ENCODE measurements around the gene RRP9. TPM values are rescaled to one million over a fixed set of nuclear protein-coding genes. Genes with fewer than 3 reads are reported as not detected.

Gene RRP9
- total RNA-seq, 1 experiment from 2014 or later = 49.9 TPM

DNA sequence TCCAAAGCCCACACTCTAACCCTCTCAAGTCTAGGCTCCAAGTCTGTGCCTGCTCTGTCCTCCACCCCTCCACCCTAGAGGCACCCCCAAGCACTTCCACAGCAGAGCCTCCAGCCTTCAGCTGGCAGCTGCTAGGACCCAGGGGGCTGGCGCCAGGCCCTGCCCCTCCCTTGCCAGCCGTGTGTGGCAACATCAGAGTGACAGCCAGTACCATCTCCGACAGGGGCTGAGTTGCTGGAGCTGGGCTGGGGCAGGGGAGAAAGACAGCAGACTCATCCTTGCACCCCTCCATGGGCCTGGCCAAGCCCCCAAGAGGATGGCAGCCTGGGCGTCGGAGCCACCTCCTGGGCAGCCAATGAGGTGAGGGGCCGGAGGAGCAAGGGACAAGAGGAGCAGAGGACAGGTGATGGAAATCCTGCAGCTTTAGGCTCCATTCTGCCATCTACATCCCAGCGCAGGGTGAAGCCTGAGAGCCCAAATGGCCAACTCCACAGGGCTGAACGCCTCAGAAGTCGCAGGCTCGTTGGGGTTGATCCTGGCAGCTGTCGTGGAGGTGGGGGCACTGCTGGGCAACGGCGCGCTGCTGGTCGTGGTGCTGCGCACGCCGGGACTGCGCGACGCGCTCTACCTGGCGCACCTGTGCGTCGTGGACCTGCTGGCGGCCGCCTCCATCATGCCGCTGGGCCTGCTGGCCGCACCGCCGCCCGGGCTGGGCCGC lies 13.6 kb upstream of the RRP9 start, which contains the start of gene GPR62 (continued):
- TF ChIP-seq FOXP1 (CRISPR knock-in tag; IDR thresholded peaks at IDR 0.05; ENCODE audit: borderline replicate concordance) (no peak; the same call in 1 of the 2 replicates), FOXK1 (CRISPR knock-in tag; IDR thresholded peaks at IDR 0.05) (peak; percentile 88), NR3C1 (CRISPR knock-in tag; conservative IDR thresholded peaks at IDR 0.05; ENCODE audit: low read depth) (no peak), TEAD1 (CRISPR knock-in tag; IDR thresholded peaks at IDR 0.05) (no peak), ESRRA (CRISPR knock-in tag; IDR thresholded peaks at IDR 0.05; ENCODE audit: borderline replicate concordance) (peak; percentile 85), ZNF671 (CRISPR knock-in tag; IDR thresholded peaks at IDR 0.05) (no peak), ZBTB21 (CRISPR knock-in tag; IDR thresholded peaks at IDR 0.05; ENCODE audit: borderline replicate concordance) (0 out of 2 replicates have a peak, but pooled peaks have one; percentile 27), NFYB (CRISPR knock-in tag; conservative IDR thresholded peaks at IDR 0.05; ENCODE audit: low read depth) (peak; percentile 62), RORB (CRISPR knock-in tag; IDR thresholded peaks at IDR 0.05) (no peak)
- TF ChIP-seq, protein P1, sequence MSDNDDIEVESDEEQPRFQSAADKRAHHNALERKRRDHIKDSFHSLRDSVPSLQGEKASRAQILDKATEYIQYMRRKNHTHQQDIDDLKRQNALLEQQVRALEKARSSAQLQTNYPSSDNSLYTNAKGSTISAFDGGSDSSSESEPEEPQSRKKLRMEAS (CRISPR knock-in tag; IDR thresholded peaks at IDR 0.05) = peak; percentile 34; the same call in 1 of the 2 replicates
- TF ChIP-seq, protein P2, sequence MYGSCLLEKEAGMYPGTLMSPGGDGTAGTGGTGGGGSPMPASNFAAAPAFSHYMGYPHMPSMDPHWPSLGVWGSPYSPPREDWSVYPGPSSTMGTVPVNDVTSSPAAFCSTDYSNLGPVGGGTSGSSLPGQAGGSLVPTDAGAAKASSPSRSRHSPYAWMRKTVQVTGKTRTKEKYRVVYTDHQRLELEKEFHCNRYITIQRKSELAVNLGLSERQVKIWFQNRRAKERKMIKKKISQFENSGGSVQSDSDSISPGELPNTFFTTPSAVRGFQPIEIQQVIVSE (CRISPR knock-in tag; IDR thresholded peaks at IDR 0.05; ENCODE audit: borderline replicate concordance) = no peak

DNA sequence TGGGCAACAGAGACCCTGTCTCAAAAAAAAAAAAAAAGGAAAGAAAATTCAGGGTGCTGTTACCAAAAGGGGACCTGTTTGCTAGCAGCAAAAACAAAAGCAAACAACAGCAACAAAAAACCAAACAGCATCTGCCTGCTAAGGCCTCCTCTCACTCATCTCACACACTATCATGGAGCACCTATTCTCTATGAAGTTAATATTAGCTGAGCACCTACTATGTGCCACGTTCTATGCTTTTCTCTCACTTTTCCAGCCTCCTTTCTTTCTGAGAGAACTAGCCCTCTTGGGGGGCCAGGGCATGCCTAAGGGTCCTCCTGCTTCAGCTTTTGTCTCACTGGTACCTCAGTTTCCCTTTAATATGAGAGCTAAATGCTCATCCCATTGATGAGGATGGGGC lies 13.0 kb upstream of the RRP9 start:
- H3K9me3 Mint-ChIP-seq = no peaks in the 10 kb centered on the region
- H3K27me3 Mint-ChIP-seq (ENCODE audit: low read depth) = peaks cover 63% of the 10 kb centered on the region
- no peaks in the 10 kb centered on the region for H3K36me3 Mint-ChIP-seq
- no peak overlapping the region for H3K4me3 Mint-ChIP-seq
- H3K27ac Mint-ChIP-seq = no peak overlapping the region
- POLR2A ChIA-PET = interaction anchor here (0.7 to 0.8 kb wide), 3 partner anchors 14 to 41 kb away, joined by 4 to 6 read pairs (median 4); partner anchors contain the start of gene RPL29
- DNase-seq (ENCODE audit: low spot score) = no peak
- no peak for ATAC-seq
- CTCF ChIA-PET = interaction anchor here (0.6 to 2.7 kb wide), 12 partner anchors 12 to 285 kb away, joined by 3 to 9 read pairs (median 4); partner anchors contain the start of genes ABHD14B, ACY1, RPL29 and RRP9
- peaks cover 3% of the 10 kb centered on the region; the same call in 1 of the 2 replicates for H3K4me1 Mint-ChIP-seq
- TF ChIP-seq, protein P3, sequence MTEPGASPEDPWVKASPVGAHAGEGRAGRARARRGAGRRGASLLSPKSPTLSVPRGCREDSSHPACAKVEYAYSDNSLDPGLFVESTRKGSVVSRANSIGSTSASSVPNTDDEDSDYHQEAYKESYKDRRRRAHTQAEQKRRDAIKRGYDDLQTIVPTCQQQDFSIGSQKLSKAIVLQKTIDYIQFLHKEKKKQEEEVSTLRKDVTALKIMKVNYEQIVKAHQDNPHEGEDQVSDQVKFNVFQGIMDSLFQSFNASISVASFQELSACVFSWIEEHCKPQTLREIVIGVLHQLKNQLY (CRISPR knock-in tag; IDR thresholded peaks at IDR 0.05) = no peak
- TF ChIP-seq ZBTB21 (CRISPR knock-in tag; IDR thresholded peaks at IDR 0.05; ENCODE audit: borderline replicate concordance) = no peak
- no peak for TF ChIP-seq PRRX2 (CRISPR knock-in tag; IDR thresholded peaks at IDR 0.05)
- TF ChIP-seq, protein P4, sequence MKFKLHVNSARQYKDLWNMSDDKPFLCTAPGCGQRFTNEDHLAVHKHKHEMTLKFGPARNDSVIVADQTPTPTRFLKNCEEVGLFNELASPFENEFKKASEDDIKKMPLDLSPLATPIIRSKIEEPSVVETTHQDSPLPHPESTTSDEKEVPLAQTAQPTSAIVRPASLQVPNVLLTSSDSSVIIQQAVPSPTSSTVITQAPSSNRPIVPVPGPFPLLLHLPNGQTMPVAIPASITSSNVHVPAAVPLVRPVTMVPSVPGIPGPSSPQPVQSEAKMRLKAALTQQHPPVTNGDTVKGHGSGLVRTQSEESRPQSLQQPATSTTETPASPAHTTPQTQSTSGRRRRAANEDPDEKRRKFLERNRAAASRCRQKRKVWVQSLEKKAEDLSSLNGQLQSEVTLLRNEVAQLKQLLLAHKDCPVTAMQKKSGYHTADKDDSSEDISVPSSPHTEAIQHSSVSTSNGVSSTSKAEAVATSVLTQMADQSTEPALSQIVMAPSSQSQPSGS (CRISPR knock-in tag; IDR thresholded peaks at IDR 0.05; ENCODE audit: borderline replicate concordance, low read depth) = no peak
- TF ChIP-seq, protein P5, sequence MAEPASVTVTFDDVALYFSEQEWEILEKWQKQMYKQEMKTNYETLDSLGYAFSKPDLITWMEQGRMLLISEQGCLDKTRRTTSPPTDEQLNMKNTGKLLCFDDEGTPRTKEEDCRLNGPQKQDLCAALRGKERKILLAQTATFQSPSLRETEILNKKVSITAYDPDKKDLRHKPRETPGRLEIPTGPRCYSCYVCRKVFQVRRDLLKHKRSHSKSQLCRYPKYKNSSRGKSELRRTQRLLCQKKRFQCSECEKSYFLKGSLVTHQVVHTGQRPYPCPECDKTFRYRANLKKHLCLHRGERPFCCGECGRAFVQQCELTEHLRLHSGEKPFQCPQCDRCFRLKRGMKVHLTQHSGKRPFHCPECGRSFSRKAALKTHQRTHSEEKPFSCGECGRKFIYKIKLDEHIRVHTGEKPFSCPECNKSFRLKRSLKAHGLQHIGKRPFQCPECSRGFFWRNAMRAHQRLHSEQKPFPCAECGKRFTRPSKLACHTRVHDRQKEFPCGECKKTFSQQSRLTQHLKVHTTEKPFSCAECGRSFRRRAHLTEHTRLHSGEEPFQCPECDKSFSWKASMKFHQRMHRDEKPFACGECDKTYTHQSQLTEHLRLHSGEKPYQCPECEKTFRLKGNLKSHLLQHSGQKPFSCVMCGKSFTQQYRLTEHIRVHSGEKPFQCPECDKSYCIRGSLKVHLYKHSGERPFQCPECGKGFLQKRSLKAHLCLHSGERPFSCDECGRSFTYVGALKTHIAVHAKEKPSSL (CRISPR knock-in tag; conservative IDR thresholded peaks at IDR 0.05) = no peak
- TF ChIP-seq NFATC4 (CRISPR knock-in tag; IDR thresholded peaks at IDR 0.05) = no peak
- TF ChIP-seq, protein P6, sequence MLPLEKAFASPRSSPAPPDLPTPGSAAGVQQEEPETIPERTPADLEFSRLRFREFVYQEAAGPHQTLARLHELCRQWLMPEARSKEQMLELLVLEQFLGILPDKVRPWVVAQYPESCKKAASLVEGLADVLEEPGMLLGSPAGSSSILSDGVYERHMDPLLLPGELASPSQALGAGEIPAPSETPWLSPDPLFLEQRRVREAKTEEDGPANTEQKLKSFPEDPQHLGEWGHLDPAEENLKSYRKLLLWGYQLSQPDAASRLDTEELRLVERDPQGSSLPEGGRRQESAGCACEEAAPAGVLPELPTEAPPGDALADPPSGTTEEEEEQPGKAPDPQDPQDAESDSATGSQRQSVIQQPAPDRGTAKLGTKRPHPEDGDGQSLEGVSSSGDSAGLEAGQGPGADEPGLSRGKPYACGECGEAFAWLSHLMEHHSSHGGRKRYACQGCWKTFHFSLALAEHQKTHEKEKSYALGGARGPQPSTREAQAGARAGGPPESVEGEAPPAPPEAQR (CRISPR knock-in tag; IDR thresholded peaks at IDR 0.05) = no peak
- TF ChIP-seq IRF2 (CRISPR knock-in tag; IDR thresholded peaks at IDR 0.05; ENCODE audit: borderline replicate concordance, low read depth) = no peak
- TF ChIP-seq, protein P7, sequence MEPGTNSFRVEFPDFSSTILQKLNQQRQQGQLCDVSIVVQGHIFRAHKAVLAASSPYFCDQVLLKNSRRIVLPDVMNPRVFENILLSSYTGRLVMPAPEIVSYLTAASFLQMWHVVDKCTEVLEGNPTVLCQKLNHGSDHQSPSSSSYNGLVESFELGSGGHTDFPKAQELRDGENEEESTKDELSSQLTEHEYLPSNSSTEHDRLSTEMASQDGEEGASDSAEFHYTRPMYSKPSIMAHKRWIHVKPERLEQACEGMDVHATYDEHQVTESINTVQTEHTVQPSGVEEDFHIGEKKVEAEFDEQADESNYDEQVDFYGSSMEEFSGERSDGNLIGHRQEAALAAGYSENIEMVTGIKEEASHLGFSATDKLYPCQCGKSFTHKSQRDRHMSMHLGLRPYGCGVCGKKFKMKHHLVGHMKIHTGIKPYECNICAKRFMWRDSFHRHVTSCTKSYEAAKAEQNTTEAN (CRISPR knock-in tag; IDR thresholded peaks at IDR 0.05) = no peak
- TF ChIP-seq, protein P2 (CRISPR knock-in tag; IDR thresholded peaks at IDR 0.05; ENCODE audit: borderline replicate concordance) = no peak
- TF ChIP-seq, protein P8, sequence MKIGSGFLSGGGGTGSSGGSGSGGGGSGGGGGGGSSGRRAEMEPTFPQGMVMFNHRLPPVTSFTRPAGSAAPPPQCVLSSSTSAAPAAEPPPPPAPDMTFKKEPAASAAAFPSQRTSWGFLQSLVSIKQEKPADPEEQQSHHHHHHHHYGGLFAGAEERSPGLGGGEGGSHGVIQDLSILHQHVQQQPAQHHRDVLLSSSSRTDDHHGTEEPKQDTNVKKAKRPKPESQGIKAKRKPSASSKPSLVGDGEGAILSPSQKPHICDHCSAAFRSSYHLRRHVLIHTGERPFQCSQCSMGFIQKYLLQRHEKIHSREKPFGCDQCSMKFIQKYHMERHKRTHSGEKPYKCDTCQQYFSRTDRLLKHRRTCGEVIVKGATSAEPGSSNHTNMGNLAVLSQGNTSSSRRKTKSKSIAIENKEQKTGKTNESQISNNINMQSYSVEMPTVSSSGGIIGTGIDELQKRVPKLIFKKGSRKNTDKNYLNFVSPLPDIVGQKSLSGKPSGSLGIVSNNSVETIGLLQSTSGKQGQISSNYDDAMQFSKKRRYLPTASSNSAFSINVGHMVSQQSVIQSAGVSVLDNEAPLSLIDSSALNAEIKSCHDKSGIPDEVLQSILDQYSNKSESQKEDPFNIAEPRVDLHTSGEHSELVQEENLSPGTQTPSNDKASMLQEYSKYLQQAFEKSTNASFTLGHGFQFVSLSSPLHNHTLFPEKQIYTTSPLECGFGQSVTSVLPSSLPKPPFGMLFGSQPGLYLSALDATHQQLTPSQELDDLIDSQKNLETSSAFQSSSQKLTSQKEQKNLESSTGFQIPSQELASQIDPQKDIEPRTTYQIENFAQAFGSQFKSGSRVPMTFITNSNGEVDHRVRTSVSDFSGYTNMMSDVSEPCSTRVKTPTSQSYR (CRISPR knock-in tag; IDR thresholded peaks at IDR 0.05) = no peak
- TF ChIP-seq TEAD4 (CRISPR knock-in tag; IDR thresholded peaks at IDR 0.05) = no peak
- no peak for TF ChIP-seq SMAD3 (CRISPR knock-in tag; IDR thresholded peaks at IDR 0.05; ENCODE audit: borderline replicate concordance)
- no peak for TF ChIP-seq TP53 (CRISPR knock-in tag; IDR thresholded peaks at IDR 0.05)
- no peak for TF ChIP-seq SP1 (CRISPR knock-in tag; conservative IDR thresholded peaks at IDR 0.05)

Measured in WTC11 (cell line).